Duodenal mucosa (tissue), 2 donors: ENCODE results near the gene RIN3.
"Not testable (repeated sequence)": the region's sequence is repeated elsewhere in the genome, so short reads cannot be mapped to it uniquely, and the experiment has no call there.

Experiments
- H3K27ac ChIP-seq: one replicate; pipeline ENCODE4 v1.7.0; 2013; ENCODE audit warnings: low read depth, low read length
- H3K27me3 ChIP-seq, 2 donors: one replicate each; pipeline ENCODE4 v1.7.0; 2013; ENCODE audit warnings: low read length in 2 of 2, control low read depth in 1 of 2; ENCODE audit not compliant: insufficient read depth in 2 of 2, control insufficient read depth in 1 of 2
- H3K36me3 ChIP-seq, 2 donors: one replicate each; pipeline ENCODE4 v1.7.0; 2013; ENCODE audit warnings: low read length in 2 of 2, control low read depth in 1 of 2; ENCODE audit not compliant: insufficient read depth in 2 of 2, control insufficient read depth in 1 of 2
- H3K4me1 ChIP-seq, 2 donors: one replicate each; pipeline ENCODE4 v1.7.0; 2013; ENCODE audit warnings: low read length in 2 of 2, control low read depth in 1 of 2; ENCODE audit not compliant: insufficient read depth in 2 of 2, control insufficient read depth in 1 of 2
- H3K4me3 ChIP-seq, 2 donors: one replicate each; pipeline ENCODE4 v1.7.0; 2013; ENCODE audit warnings: low read length in 2 of 2, low read depth in 1 of 2
- H3K9ac ChIP-seq, 2 donors: one replicate each; pipeline ENCODE4 v1.7.0; 2013; ENCODE audit warnings: low read length in 2 of 2, low read depth in 1 of 2
- H3K9me3 ChIP-seq, 2 donors: one replicate each; pipeline ENCODE4 v1.7.0; 2013; ENCODE audit warnings: low read length in 2 of 2, control low read depth in 1 of 2; ENCODE audit not compliant: control insufficient read depth in 1 of 2

The RIN3 gene

GRCh38 chr14:92528486-92529100 is 15.0 kb downstream of the RIN3 start:
- peaks cover 0 to 9% of the 10 kb centered on the region in 2 donors for H3K4me1 ChIP-seq
- H3K27ac ChIP-seq, result no peak overlapping the region
- no peak overlapping the region for H3K9ac ChIP-seq
- no peaks in the 10 kb centered on the region for H3K27me3 ChIP-seq
- H3K4me3 ChIP-seq, result no peak overlapping the region
- H3K36me3 ChIP-seq, result no peaks in the 10 kb centered on the region
- no peaks in the 10 kb centered on the region for H3K9me3 ChIP-seq

- no peaks in the 10 kb centered on the region for H3K36me3 ChIP-seq
- H3K9me3 ChIP-seq, result no peaks in the 10 kb centered on the region
- H3K4me1 ChIP-seq, result peaks cover 0 to 4% of the 10 kb centered on the region in 2 donors
- H3K4me3 ChIP-seq, result no peak overlapping the region
- no peak overlapping the region for H3K9ac ChIP-seq
- no peak overlapping the region for H3K27ac ChIP-seq
- no peaks in the 10 kb centered on the region for H3K27me3 ChIP-seq
Measured at GRCh38 chr14:92529903-92530302, 16.3 kb downstream of the RIN3 start.

GRCh38 chr14:92531106-92531873 is 17.7 kb downstream of the RIN3 start:
- no peak overlapping the region for H3K4me3 ChIP-seq
- H3K9ac ChIP-seq, result no peak overlapping the region
- H3K9me3 ChIP-seq, result no peaks in the 10 kb centered on the region
- H3K36me3 ChIP-seq, result no peaks in the 10 kb centered on the region
- H3K4me1 ChIP-seq, result peaks cover 0 to 9% of the 10 kb centered on the region in 2 donors
- H3K27me3 ChIP-seq, result no peaks in the 10 kb centered on the region
- H3K27ac ChIP-seq, result no peak overlapping the region

GRCh38 chr14:92532490-92533163 is 19.0 kb downstream of the RIN3 start:
- Histone ChIP-seq H3K4me3 (no peak overlapping the region), H3K4me1 (peaks cover 0 to 9% of the 10 kb centered on the region in 2 donors), H3K36me3 (no peaks in the 10 kb centered on the region), H3K9me3 (no peaks in the 10 kb centered on the region), H3K27ac (no peak overlapping the region), H3K27me3 (no peaks in the 10 kb centered on the region), H3K9ac (no peak overlapping the region)

GRCh38 chr14:92534932-92535643 is 21.5 kb downstream of the RIN3 start:
- Histone ChIP-seq H3K9ac (no peak overlapping the region), H3K9me3 (no peaks in the 10 kb centered on the region), H3K4me3 (peak overlapping the region in 1 of 2 donors; percentile 23), H3K27ac (no peak overlapping the region), H3K27me3 (no peaks in the 10 kb centered on the region), H3K36me3 (no peaks in the 10 kb centered on the region), H3K4me1 (peaks cover 18 to 28% of the 10 kb centered on the region in 2 donors)

- H3K36me3 ChIP-seq, H3K9ac ChIP-seq, H3K27me3 ChIP-seq, H3K9me3 ChIP-seq, H3K27ac ChIP-seq, H3K4me3 ChIP-seq: not testable (repeated sequence)
- peaks cover 28 to 40% of the 10 kb centered on the region in 2 donors for H3K4me1 ChIP-seq
Measured at GRCh38 chr14:92536231-92536630, 22.6 kb downstream of the RIN3 start.

- no peak overlapping the region for H3K4me3 ChIP-seq
- H3K9me3 ChIP-seq, result no peaks in the 10 kb centered on the region
- peaks cover 28 to 40% of the 10 kb centered on the region in 2 donors for H3K4me1 ChIP-seq
- H3K9ac ChIP-seq, result no peak overlapping the region
- H3K36me3 ChIP-seq, result no peaks in the 10 kb centered on the region
- no peak overlapping the region for H3K27ac ChIP-seq
- H3K27me3 ChIP-seq, result no peaks in the 10 kb centered on the region
Measured at GRCh38 chr14:92538412-92538985, 24.9 kb downstream of the RIN3 start.

GRCh38 chr14:92539419-92539818 is 25.8 kb downstream of the RIN3 start:
- Histone ChIP-seq H3K27me3 (no peaks in the 10 kb centered on the region), H3K9ac (peak overlapping the region in 1 of 2 donors; percentile 55), H3K4me1 (peaks cover 28 to 40% of the 10 kb centered on the region in 2 donors), H3K9me3 (no peaks in the 10 kb centered on the region), H3K36me3 (no peaks in the 10 kb centered on the region), H3K27ac (peak overlapping the region; percentile 44), H3K4me3 (no peak overlapping the region)

- H3K9ac ChIP-seq, result peak overlapping the region; percentile 45 to 55
- H3K36me3 ChIP-seq, result no peaks in the 10 kb centered on the region
- peak overlapping the region; percentile 44 for H3K27ac ChIP-seq
- H3K4me1 ChIP-seq, result peaks cover 28 to 40% of the 10 kb centered on the region in 2 donors
- H3K27me3 ChIP-seq, result no peaks in the 10 kb centered on the region
- no peaks in the 10 kb centered on the region for H3K9me3 ChIP-seq
- no peak overlapping the region for H3K4me3 ChIP-seq
Measured at GRCh38 chr14:92539875-92540274, 26.3 kb downstream of the RIN3 start.
